ENCODE results near the gene KIF5C. TPM values are rescaled to one million over a fixed set of nuclear protein-coding genes. Genes with fewer than 3 reads are reported as not detected.

KIF5C gene
- total RNA-seq, 4 donors from 2014 or later = 0.51 to 2.8 (median 2.0) TPM

DNA sequence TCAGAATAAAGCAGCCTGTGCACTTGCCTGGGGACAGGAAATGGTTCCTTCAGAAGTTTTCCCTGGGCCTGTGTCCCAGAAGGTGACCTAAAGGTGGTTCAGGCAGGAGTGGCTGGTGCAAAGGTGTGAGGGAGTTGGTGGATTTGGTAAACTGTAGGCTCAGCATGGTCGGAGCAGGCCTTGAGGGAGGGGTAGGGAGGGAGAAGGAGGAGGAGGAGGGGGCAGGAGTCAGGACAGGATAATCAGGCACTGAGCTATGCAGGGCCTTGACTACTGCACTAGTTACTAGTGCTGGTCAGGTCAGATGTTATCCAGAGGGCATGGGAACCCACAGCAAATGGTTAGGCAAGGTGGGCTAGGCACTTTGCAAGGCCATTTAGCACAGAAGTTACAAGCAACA, 184.8 kb downstream of the KIF5C start:
- no peaks in the 10 kb centered on the region for H3K4me1 ChIP-seq
- DNase-seq (no peak), ATAC-seq (no peak)
- TF ChIP-seq, protein P1, sequence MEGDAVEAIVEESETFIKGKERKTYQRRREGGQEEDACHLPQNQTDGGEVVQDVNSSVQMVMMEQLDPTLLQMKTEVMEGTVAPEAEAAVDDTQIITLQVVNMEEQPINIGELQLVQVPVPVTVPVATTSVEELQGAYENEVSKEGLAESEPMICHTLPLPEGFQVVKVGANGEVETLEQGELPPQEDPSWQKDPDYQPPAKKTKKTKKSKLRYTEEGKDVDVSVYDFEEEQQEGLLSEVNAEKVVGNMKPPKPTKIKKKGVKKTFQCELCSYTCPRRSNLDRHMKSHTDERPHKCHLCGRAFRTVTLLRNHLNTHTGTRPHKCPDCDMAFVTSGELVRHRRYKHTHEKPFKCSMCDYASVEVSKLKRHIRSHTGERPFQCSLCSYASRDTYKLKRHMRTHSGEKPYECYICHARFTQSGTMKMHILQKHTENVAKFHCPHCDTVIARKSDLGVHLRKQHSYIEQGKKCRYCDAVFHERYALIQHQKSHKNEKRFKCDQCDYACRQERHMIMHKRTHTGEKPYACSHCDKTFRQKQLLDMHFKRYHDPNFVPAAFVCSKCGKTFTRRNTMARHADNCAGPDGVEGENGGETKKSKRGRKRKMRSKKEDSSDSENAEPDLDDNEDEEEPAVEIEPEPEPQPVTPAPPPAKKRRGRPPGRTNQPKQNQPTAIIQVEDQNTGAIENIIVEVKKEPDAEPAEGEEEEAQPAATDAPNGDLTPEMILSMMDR (IDR thresholded peaks at IDR 0.05 in 4 of 5, conservative IDR thresholded peaks at IDR 0.05 in 1 of 5) = no peak
- TF ChIP-seq POLR2A (IDR thresholded peaks at IDR 0.05) = no peak
- no peaks in the 10 kb centered on the region for H3K27me3 ChIP-seq
- no peaks in the 10 kb centered on the region for H3K9me3 ChIP-seq
- intact Hi-C loops (cut with DNase I; ENCODE audit: low total_unique reads) = no loop called here
- no peak overlapping the region for H3K4me3 ChIP-seq
- in situ Hi-C loops (cut with MboI; ENCODE audit: low sequenced_read_pairs in 4 of 4) = no loop called here
- H3K27ac ChIP-seq = no peak overlapping the region
- no peaks in the 10 kb centered on the region for H3K36me3 ChIP-seq

DNA sequence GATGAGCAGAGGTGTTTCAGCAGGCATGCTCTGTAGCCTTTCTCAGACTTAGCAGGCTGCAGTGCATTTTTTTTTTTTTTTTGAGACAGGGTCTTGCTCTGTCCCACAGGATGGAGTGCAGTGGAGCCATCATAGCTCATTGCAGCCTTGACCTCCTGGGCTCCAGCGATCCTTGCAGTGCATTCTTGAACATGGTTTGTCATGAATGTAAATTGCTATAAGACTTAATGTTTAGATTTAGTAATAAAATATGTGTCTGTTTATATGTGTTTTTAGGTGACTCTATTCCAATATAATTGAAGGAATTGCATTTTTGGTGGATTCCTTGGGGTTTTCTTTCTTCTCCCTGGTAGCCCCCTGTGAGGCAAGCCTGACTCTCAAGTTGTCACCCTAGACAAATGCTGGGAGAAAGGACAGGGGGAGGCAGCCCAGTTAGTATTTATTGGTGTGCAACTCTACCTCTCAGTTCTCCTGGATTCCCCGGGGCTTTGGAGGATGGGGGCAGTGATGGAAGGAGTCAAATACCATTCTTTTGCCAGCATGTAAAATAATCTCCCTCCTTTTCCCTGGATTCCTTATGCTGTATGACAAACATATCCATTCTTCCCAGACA, 186.2 kb downstream of the KIF5C start:
- in situ Hi-C loops (cut with MboI; ENCODE audit: low sequenced_read_pairs in 4 of 4) = no loop called here

DNA sequence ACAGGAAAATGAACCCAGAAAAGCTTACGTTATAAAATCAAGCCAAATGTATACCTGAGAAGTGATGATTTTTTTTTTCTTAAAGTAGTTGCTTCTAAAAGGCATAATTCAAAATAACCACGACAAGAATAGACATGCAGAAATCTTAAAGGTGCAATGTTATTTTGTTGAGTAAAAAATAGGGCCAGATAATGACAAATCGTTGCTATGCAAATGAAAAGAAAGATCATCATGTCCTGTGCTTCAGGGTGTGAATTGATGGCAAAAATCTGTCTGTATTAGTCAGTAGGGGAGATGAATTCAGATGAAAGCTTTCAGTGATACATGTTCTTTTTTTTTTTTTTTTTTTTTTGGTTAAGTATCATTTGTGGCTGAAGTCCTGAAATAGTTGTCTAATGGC, 187.5 kb downstream of the KIF5C start:
- intact Hi-C loops (cut with DNase I; ENCODE audit: low total_unique reads) = no loop called here
- no peaks in the 10 kb centered on the region for H3K27me3 ChIP-seq
- no peak for ATAC-seq
- DNase-seq = no peak
- no peak overlapping the region for H3K27ac ChIP-seq
- no peaks in the 10 kb centered on the region for H3K36me3 ChIP-seq
- TF ChIP-seq POLR2A (IDR thresholded peaks at IDR 0.05) = no peak
- TF ChIP-seq, protein P1 (IDR thresholded peaks at IDR 0.05 in 4 of 5, conservative IDR thresholded peaks at IDR 0.05 in 1 of 5) = no peak
- in situ Hi-C loops (cut with MboI; ENCODE audit: low sequenced_read_pairs in 4 of 4) = no loop called here
- H3K4me1 ChIP-seq = no peaks in the 10 kb centered on the region
- H3K9me3 ChIP-seq = no peaks in the 10 kb centered on the region
- H3K4me3 ChIP-seq = no peak overlapping the region

More for the DNA sequence above, 186.2 kb downstream of the KIF5C start:
- Histone ChIP-seq H3K4me3 (no peak overlapping the region), H3K27me3 (no peaks in the 10 kb centered on the region), H3K9me3 (no peaks in the 10 kb centered on the region), H3K4me1 (no peaks in the 10 kb centered on the region), H3K36me3 (no peaks in the 10 kb centered on the region), H3K27ac (no peak overlapping the region)
- ATAC-seq (no peak), DNase-seq (no peak)
- TF ChIP-seq, protein P1 (IDR thresholded peaks at IDR 0.05 in 4 of 5, conservative IDR thresholded peaks at IDR 0.05 in 1 of 5) = no peak
- TF ChIP-seq POLR2A (IDR thresholded peaks at IDR 0.05) = no peak
- intact Hi-C loops (cut with DNase I; ENCODE audit: low total_unique reads) = no loop called here

DNA sequence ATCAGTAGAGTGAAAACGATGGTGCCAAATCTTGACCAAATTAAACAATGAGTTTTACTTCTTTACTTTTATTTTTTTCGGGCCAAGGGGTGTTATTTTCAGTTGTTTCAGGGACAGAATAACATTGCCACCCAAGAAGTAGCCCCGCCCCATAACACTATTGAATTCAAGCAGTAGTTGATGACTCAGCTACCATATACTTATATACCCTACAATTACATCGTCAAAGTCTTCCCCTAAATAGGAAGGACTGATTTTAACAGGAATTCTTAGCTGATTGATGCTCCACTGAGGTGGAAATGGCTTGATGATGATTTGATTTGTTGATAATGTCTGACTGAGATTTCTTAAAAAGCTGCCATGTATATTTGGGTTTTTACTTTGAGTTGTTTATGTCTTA, 188.2 kb downstream of the KIF5C start:
- in situ Hi-C loops (cut with MboI; ENCODE audit: low sequenced_read_pairs in 4 of 4) (no loop called here), intact Hi-C loops (cut with DNase I; ENCODE audit: low total_unique reads) (no loop called here)
- no peaks in the 10 kb centered on the region for H3K4me1 ChIP-seq
- ATAC-seq (no peak), DNase-seq (no peak)
- TF ChIP-seq, protein P1 (IDR thresholded peaks at IDR 0.05 in 4 of 5, conservative IDR thresholded peaks at IDR 0.05 in 1 of 5) = no peak
- no peak for TF ChIP-seq POLR2A (IDR thresholded peaks at IDR 0.05)
- no peaks in the 10 kb centered on the region for H3K36me3 ChIP-seq
- no peak overlapping the region for H3K27ac ChIP-seq
- no peaks in the 10 kb centered on the region for H3K27me3 ChIP-seq
- no peaks in the 10 kb centered on the region for H3K9me3 ChIP-seq
- H3K4me3 ChIP-seq = no peak overlapping the region

DNA sequence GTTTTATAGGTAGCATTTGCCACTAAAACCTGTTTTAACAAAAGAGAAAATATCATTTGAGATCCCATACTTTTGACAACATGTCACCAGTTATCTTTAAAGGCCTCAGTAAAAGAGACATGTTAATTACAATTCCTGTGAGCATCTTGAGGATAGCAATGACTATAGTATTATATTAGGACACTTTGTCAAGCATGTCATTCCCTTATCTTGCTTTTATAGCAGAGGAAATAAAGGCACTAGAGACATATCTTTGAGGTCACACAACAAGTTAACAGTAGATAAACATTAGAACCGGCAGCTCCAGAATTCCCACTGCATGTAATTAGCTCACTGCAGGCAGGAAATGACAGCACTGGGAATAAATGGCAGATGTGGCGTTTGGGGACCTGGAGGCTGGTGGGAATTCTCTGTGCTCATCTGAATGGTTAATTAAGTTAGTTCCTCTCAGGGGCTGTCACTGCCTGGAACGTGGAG, 189.4 kb downstream of the KIF5C start:
- H3K36me3 ChIP-seq = no peaks in the 10 kb centered on the region
- no peaks in the 10 kb centered on the region for H3K4me1 ChIP-seq
- H3K27me3 ChIP-seq = no peaks in the 10 kb centered on the region
- no peak overlapping the region for H3K27ac ChIP-seq
- intact Hi-C loops (cut with DNase I; ENCODE audit: low total_unique reads) = no loop called here
- DNase-seq (no peak), ATAC-seq (no peak)
- no peak overlapping the region for H3K4me3 ChIP-seq
- in situ Hi-C loops (cut with MboI; ENCODE audit: low sequenced_read_pairs in 4 of 4) = no loop called here
- no peaks in the 10 kb centered on the region for H3K9me3 ChIP-seq
- no peak for TF ChIP-seq POLR2A (IDR thresholded peaks at IDR 0.05)
- TF ChIP-seq, protein P1 (IDR thresholded peaks at IDR 0.05 in 4 of 5, conservative IDR thresholded peaks at IDR 0.05 in 1 of 5) = no peak

Data from gastrocnemius medialis (tissue), 4 donors.